Effector memory CD4-positive, alpha-beta T cell (primary cell): ENCODE results near the gene ITGB4.

Experiments
- DNase-seq, 3 donors: peaks; one replicate each; pipeline ENCODE4 v3.0.0-alpha.2; 2020
- H3K27ac ChIP-seq: 2 replicates; pipeline ENCODE4 v1.7.0; 2013; ENCODE audit warnings: mild to moderate bottlenecking, low read length, moderate library complexity; ENCODE audit not compliant: insufficient read depth, poor library complexity, severe bottlenecking
- H3K27me3 ChIP-seq: replicated peaks from 2 replicates; pipeline ENCODE4 v1.7.0; 2013; ENCODE audit warnings: mild to moderate bottlenecking, low read length; ENCODE audit not compliant: insufficient read depth, control insufficient read depth, poor library complexity, severe bottlenecking
- H3K36me3 ChIP-seq: 2 replicates; pipeline ENCODE4 v1.7.0; 2013; ENCODE audit warnings: mild to moderate bottlenecking, low read length, moderate library complexity; ENCODE audit not compliant: control insufficient read depth, insufficient read depth
- H3K4me1 ChIP-seq: 2 replicates; pipeline ENCODE4 v1.7.0; 2013; ENCODE audit warnings: low read length, mild to moderate bottlenecking; ENCODE audit not compliant: control insufficient read depth, insufficient read depth, poor library complexity, severe bottlenecking
- H3K4me3 ChIP-seq: 2 replicates; pipeline ENCODE4 v1.7.0; 2013; ENCODE audit warnings: low read length, low read depth, mild to moderate bottlenecking; ENCODE audit not compliant: insufficient read depth, poor library complexity, severe bottlenecking
- H3K9me3 ChIP-seq: 2 replicates; pipeline ENCODE4 v1.7.0; 2013; ENCODE audit warnings: mild to moderate bottlenecking, low read length, moderate library complexity; ENCODE audit not compliant: control insufficient read depth

Gene ITGB4

DNA sequence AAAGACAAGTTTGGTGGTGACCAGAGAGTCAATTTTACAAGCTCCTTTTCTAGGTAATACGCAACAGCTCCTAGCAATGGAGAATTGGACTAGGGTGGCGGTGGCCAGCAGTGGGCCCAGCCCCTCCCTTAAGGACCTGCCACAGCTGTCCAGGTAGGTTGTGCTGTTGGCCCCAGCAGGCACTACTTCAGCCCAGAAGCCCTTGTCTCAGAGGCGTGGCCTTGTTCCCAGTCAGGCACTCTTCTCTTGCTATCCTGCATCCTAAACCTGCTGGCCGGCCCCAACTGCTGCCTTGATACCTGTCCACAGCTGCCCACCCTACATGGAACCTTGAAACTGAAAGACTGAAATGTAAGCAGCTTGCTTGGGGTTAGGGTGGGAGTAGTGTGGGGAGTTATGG is 44.7 kb downstream of the ITGB4 start:
- peaks cover 11% of the 10 kb centered on the region for H3K4me1 ChIP-seq
- DNase-seq: no peak
- H3K27ac ChIP-seq: no peak overlapping the region
- H3K27me3 ChIP-seq: no peaks in the 10 kb centered on the region
- no peak overlapping the region for H3K4me3 ChIP-seq
- H3K9me3 ChIP-seq: no peaks in the 10 kb centered on the region
- no peaks in the 10 kb centered on the region for H3K36me3 ChIP-seq

DNA sequence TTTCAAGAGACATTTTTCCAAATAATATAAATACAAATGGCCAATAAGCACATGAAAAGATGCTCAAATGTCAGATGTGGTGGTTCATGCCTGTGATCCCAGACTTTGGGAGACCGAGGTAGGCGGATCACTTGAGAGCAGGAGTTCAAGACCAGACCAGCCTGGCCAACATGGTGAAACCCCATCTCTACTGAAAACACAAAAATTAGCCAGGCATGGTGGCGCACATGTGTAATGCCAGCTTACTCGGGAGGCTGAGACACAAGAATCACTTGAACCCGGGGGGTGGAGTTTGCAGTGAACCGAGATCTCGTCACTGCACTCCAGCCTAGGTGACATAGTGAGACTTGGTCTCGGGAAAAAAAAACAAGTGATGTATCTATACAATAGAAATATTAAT is 46.6 kb downstream of the ITGB4 start:
- H3K4me3 ChIP-seq: no peak overlapping the region
- H3K27me3 ChIP-seq: no peaks in the 10 kb centered on the region
- DNase-seq: no peak
- H3K4me1 ChIP-seq: peaks cover 11% of the 10 kb centered on the region
- H3K27ac ChIP-seq: no peak overlapping the region
- H3K9me3 ChIP-seq: no peaks in the 10 kb centered on the region
- no peaks in the 10 kb centered on the region for H3K36me3 ChIP-seq

DNA sequence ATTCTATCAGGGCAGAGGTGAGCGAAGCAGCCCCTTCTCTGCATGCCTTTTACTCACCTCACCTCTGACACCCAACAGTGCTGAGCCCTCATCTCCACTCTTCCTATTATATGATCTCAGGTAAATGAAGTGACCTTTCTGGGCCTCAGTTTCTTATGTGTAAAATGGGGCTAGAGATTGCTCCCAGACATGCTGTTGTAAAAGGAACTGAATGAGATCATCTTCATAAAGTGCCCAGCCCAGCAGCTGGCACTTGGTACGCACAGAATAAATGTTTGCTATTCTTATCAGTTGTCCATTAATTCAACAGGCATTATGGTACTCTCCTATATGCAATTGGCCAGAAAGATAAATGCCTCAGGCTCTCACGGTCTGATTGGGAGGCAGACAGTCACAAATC is 48.3 kb downstream of the ITGB4 start:
- H3K4me3 ChIP-seq: no peak overlapping the region
- DNase-seq: no peak
- H3K9me3 ChIP-seq: no peaks in the 10 kb centered on the region
- no peak overlapping the region for H3K27ac ChIP-seq
- H3K36me3 ChIP-seq: peaks cover under 1% of the 10 kb centered on the region
- no peaks in the 10 kb centered on the region for H3K27me3 ChIP-seq
- H3K4me1 ChIP-seq: peaks cover 3% of the 10 kb centered on the region

DNA sequence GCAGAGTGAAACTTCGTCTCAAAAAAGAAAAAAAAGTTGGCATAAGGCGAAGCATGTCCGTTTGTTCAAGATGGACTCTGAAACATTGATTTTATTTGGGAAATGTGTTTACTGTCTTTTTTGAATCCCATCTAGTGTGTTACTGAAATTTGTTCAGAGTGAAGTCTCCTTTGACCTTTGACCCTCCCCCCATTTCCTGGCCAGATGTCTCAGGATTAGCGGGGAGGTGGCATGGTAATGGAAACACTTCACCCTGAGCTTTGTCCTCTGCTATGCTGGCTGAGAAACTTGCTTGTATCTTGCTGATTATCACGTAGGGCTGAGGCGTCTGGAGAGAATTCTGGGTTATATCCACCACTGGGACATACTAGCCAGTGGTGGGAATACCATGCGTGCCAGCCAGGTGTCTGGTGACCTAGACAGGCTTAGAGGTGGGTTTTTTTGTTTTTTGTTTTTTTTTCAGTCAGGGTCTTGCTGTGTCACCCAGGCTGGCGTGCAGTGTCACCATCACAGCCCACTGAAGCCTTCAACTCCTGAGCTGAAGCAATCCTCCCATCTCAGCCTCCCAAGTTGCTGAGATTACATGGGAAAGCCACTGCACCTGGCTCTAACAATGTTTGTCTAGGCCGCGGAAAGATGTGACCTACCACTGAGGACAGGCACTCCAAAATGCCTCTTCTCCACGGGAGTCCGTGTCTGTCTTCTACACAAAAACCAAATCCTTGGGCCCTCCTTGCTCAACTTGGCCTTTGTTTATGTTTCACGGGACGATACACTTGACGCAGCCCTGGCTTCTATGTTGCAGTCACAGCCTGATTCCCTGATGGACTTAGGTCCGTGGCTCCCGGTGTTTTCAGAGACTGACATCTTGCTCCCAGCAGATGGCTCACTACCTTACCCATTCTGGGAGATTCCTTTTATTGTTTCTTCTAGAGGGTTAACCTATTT is 50.3 kb downstream of the ITGB4 start:
- Histone ChIP-seq H3K4me1 (peaks cover 3% of the 10 kb centered on the region), H3K27ac (no peak overlapping the region), H3K9me3 (no peaks in the 10 kb centered on the region), H3K27me3 (no peaks in the 10 kb centered on the region), H3K4me3 (no peak overlapping the region), H3K36me3 (peaks cover 4% of the 10 kb centered on the region)
- DNase-seq: no peak

DNA sequence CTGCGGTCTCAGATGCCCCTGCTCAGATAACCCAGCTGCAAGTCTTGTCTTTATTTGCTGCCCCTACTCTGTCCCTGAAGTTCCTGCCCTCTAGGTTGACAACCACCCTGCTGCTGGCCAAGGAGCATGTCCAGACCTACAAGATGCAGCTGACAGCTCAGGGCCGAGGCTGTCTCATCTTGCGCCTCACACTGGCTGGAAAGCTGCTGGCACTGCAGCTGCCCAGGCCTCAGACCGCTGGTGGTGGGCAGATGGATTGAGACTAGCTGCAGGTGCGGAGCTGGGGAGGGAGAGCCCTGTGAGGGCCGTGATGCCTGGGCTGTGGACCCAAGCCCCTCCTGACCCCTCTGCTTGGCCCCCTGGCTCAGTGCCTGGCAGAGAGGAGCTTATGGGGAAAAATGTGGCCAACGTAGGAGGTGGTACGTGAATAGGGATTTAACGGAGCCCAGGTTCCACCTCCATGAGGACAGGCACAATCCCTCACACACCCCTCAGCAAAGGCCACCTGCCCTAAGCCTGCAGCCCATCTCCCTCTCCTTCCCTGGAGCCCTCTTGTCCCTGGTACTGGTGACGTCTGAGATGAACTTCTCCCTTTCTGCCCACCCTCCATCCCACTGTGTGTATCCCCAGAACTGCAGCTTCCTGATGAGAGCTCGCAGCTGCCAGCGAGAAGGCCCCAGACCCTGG is 52.0 kb downstream of the ITGB4 start:
- no peak for DNase-seq
- Histone ChIP-seq H3K36me3 (peaks cover 14% of the 10 kb centered on the region), H3K27me3 (no peaks in the 10 kb centered on the region), H3K9me3 (no peaks in the 10 kb centered on the region), H3K4me3 (no peak overlapping the region), H3K4me1 (peaks cover 16% of the 10 kb centered on the region), H3K27ac (no peak overlapping the region)

DNA sequence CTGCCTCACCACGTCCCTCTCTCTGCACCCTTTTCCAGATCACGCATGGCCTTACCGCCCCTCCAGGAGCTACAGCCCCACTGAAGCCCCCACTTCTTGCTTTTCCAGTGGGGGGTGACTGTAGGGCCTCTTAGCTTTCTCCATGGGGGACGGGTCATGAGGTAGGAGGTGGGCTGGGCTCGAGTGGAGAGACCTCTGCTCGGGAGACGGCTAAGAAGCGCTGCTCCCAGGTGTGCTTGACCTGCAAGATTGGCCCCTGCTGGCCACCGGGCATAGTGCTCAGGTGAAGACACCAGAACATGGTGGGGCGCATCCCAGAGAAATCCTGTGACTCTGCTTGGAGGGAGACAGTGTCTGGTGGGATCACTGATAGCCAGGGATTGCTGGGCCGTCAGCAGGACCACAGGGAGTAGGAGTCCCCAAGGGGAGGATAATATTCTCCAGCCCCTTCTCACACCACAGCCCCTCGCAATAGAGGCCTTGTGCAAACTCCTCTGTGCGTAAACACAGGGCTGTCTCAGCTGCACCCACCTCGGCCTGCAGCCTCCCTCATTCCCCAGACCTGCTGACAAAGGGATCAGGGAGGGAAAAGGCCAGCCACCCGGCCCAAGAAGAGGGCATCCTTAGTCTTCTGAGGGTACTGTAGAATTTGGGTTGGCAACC is 52.7 kb downstream of the ITGB4 start:
- no peaks in the 10 kb centered on the region for H3K9me3 ChIP-seq
- H3K4me3 ChIP-seq: no peak overlapping the region
- no peak overlapping the region for H3K27ac ChIP-seq
- H3K27me3 ChIP-seq: no peaks in the 10 kb centered on the region
- H3K4me1 ChIP-seq: peaks cover 16% of the 10 kb centered on the region
- H3K36me3 ChIP-seq: peaks cover 20% of the 10 kb centered on the region
- no peak for DNase-seq

DNA sequence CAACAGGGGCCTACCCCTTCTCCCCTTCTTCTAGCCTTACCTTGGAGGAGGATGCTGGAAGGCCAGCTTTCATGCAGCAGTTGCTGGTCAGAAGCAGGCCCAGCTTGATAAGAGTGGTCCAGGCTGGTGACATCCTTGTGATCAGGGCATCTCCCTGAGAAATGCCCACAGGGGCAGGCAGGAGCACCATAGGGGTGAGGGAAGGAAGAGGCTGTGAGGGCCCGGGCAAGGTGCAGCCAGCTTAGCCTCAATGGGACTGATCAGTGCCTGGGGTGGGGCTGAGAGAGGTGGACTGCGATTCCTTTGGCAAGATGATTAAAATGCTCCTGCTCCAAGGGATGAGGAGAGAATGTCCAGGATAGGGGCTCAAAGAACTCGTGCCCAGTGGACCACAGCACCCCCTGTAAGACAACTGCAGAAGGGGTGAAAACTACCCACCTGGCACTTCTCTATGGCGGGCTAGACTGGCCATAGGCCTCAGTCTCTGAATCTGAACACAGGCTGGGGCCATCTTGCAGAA is 53.3 kb downstream of the ITGB4 start:
- Histone ChIP-seq H3K4me1 (peaks cover 16% of the 10 kb centered on the region), H3K9me3 (no peaks in the 10 kb centered on the region), H3K36me3 (peaks cover 26% of the 10 kb centered on the region), H3K27ac (no peak overlapping the region), H3K4me3 (no peak overlapping the region), H3K27me3 (no peaks in the 10 kb centered on the region)
- no peak for DNase-seq

DNA sequence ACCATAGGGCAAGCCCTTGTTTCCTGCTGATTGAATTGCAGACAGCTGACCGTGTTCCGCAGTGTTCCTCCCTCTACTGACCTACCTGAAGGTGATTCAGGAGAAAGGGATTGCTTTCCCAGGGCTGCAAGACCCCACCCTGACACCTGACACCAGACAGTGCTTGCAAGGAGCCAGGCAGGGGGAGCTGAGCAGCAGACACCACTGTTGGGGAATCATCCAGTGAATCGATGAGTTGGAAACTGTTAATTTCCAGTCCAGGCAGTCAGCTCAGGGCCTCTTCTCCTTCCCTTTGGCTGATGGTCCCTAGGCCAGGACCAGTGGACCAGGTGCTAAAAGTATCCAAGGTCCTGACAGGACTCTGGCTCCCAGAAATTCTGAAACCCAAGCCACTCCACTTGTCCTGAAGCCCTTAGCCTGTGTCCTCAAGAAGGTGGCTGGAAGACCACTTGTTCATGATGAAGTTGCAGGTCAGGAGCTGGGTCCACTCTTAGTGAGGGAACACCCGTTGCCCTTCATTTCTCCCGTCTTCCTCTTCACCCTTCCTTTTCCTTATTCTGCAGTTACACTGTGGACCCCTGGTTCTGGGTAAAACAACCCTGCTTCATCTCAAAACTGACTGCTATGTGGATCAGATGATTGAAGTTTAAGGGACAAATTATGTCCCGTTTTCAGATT is 53.9 kb downstream of the ITGB4 start:
- Histone ChIP-seq H3K4me1 (peaks cover 16% of the 10 kb centered on the region), H3K4me3 (no peak overlapping the region), H3K9me3 (no peaks in the 10 kb centered on the region), H3K27ac (no peak overlapping the region), H3K36me3 (peaks cover 26% of the 10 kb centered on the region), H3K27me3 (no peaks in the 10 kb centered on the region)
- DNase-seq: no peak

DNA sequence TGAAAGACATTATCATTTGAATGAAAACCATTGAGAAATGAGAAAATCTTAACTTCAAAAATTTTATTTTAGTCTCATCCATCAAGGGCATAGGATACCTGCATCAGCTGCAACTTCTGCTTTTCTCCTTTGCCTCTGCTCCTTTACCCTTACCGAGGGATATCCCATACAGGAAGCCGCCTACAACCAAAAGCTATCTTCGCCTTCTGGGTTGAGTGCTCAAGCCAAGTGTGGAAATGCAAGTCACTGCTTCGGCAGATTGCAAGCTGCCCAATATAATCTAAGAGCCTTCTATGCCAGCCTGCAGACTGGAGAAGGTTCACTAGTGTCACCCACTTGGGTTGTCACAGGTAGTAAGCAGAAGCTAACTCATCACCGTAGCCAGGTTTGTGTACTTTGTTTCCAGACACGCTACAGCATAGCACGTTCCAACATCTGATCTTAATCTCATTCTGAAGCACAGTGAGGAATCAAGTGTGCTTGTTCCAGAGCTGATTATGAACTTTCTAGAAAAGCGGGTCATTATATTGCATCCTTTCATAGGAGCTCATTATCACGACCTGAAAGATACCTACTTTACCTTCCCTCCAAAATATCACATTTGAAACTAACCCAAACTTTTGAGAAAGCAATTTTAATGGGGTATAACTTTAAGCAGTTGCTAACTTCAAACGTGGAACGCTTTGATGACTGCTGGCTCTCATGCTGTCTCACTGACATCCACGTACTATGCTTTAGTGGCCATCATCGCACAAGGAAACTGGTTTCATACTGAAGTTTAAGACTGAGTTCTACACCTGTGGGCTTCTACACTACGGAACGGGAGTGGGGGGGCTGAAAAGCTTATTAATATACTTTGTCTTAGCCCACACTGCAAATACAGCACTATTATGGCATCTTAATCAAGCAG is 55.4 kb downstream of the ITGB4 start:
- peak overlapping the region; percentile 47 for H3K27ac ChIP-seq
- H3K4me3 ChIP-seq: peak overlapping the region; percentile 91
- H3K27me3 ChIP-seq: no peaks in the 10 kb centered on the region
- DNase-seq: peak in 1 of 3 donors; percentile 24
- H3K36me3 ChIP-seq: peaks cover 26% of the 10 kb centered on the region
- no peaks in the 10 kb centered on the region for H3K9me3 ChIP-seq
- peaks cover 16% of the 10 kb centered on the region for H3K4me1 ChIP-seq
